K562 (cell line): Measurements from ENCODE around the gene ACADVL. TPM values are rescaled to one million over a fixed set of nuclear protein-coding genes. Genes with fewer than 3 reads are reported as not detected.
A peak's percentile ranks its signal among the peaks of the same experiment; 100 is the strongest.

Experiments
- ETV6 ChIP-seq, 3 experiments: fragments of 150-350 bp in 1 of 3; sonication (generic) in 1 of 3; formaldehyde crosslinking in 1 of 3; IDR thresholded peaks; 2 replicates each; pipeline versions ENCODE4 v1.6.1 to v1.8.0; 2014 to 2022; ENCODE audit warnings: borderline replicate concordance in 2 of 3, low read depth in 2 of 3, antibody characterized with exemption in 1 of 3, low read length in 1 of 3, mild to moderate bottlenecking in 1 of 3, missing genetic modification reagents in 1 of 3
- HNRNPK ChIP-seq: fragments of 200-400 bp; formaldehyde crosslinking; IDR thresholded peaks from one replicate; pipeline ENCODE4 v1.6.1; 2018; ENCODE audit warnings: mild to moderate bottlenecking, low read depth, low read length; ENCODE audit not compliant: poor library complexity, severe bottlenecking
- ILF3 ChIP-seq: fragments of 450-650 bp; IDR thresholded peaks from 2 replicates; pipeline ENCODE4 v1.6.1; 2018; ENCODE audit warnings: antibody characterized with exemption, mild to moderate bottlenecking, moderate library complexity, borderline replicate concordance
- TOE1 ChIP-seq, 2 experiments: fragments of 450-650 bp in 1 of 2; sonication (generic) in 1 of 2; formaldehyde crosslinking in 1 of 2; IDR thresholded peaks; 2 replicates each; pipeline versions ENCODE4 v1.7.1 to v1.8.0; 2016 to 2022; ENCODE audit warnings: borderline replicate concordance in 2 of 2, mild to moderate bottlenecking in 2 of 2, antibody characterized with exemption in 1 of 2, inconsistent platforms in 1 of 2, low read depth in 1 of 2, missing genetic modification reagents in 1 of 2, moderate library complexity in 1 of 2
- TRIM24 ChIP-seq, 2 experiments: fragments of 450-650 bp; IDR thresholded peaks; 2 replicates each; pipeline ENCODE4 v1.6.1; 2016
- polyA plus RNA-seq, 8 experiments: library from polyadenylated mRNA; depleted of rRNA in 4 of 8; stranded (reverse) in 5 of 8; unstranded in 3 of 8; fragments of >200 nt; fragmentation: Nextera tagmentation in 2 of 8; fragmentation: Illumina TruSeq in 1 of 8; extraction: Ambion mirVana in 2 of 8; extraction: Trizol in 1 of 8; gene quantifications; 2 replicates each; pipeline versions ENCODE4 v1.2.1 to v1.2.3, GENCODE V29; 2011 to 2014; ENCODE audit warnings: inconsistent platforms in 1 of 8, missing spikeins in 1 of 8
- total RNA-seq, 7 experiments: library from RNA; depleted of rRNA in 6 of 7; stranded (reverse); fragments of >200 nt in 6 of 7; fragmentation: Illumina TruSeq in 2 of 7; extraction: Trizol in 2 of 7; gene quantifications; 2 replicates each; pipeline versions ENCODE4 v1.2.1 to v1.2.3, GENCODE V29; 2011 to 2021; ENCODE audit warnings: low replicate concordance in 1 of 7
- TF ChIP-seq, protein P1 (sequence below): fragments of 200-800 bp; sonication (Bioruptor generic); IDR thresholded peaks from 2 replicates; pipeline ENCODE4 v1.6.1; 2017; ENCODE audit warnings: missing genetic modification characterization, missing compliant biosample characterization
- TF ChIP-seq, protein P2 (sequence below), 3 experiments: fragments of 200-800 bp in 1 of 3; sonication (Bioruptor generic) in 1 of 3; sonication (generic) in 1 of 3; formaldehyde crosslinking in 1 of 3; IDR thresholded peaks; 2 replicates each; pipeline versions ENCODE4 v1.6.1 to v1.8.0; 2016 to 2022; ENCODE audit warnings: mild to moderate bottlenecking in 2 of 3, missing compliant biosample characterization in 2 of 3, missing genetic modification characterization in 2 of 3, missing genetic modification reagents in 1 of 3
- TF ChIP-seq, protein P3 (sequence below), 2 experiments: fragments of 450-650 bp; IDR thresholded peaks; 2 replicates each; pipeline ENCODE4 v1.6.1; 2016
- TF ChIP-seq, protein P4 (sequence below): sonication (generic); formaldehyde crosslinking; IDR thresholded peaks from 2 replicates; pipeline ENCODE4 v1.8.0; 2023; ENCODE audit warnings: mild to moderate bottlenecking, missing genetic modification reagents
- TF ChIP-seq, protein P5 (sequence below): sonication (generic); formaldehyde crosslinking; IDR thresholded peaks from 2 replicates; pipeline ENCODE4 v1.8.0; 2023; ENCODE audit warnings: missing genetic modification reagents, mild to moderate bottlenecking, borderline replicate concordance

ACADVL gene
- total and polyA plus RNA-seq, 9 of the 15 experiments (the other 6 are each of a cell fraction or from before 2014, with no cell fraction given): 25.5 to 449 (median 214) TPM

DNA sequence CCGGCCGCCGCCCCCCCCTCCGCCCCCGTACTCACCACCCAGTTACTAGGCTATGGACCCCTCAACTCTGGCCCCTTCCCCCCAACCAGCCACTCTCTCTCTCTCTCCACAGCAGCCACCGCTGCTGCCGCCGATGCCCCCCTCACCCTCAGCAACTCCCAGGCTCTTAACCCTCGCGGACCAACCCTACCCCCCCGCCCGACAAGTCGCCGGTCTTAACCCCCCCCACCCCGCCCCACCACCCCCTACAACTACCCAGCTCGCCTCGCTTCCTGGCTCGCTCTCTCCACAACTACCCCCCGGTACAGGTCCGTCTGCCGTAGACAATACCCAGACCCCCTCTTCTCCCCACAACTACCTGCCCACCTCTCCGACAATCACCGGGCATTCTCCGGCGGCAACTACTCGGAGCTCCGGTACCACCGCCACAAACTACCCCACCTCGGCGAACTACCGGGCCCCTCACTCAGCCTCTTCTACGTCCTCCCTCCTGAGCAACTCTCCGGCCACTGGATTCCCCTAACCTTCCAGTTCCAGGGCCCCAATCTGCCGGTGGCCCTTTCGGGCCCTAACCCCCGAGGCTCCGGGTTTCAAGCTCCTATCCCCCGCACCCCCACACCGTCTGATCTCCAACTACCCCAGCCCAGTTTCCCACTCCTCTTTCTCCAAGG, 18.8 kb downstream of the ACADVL start (continued):
- TF ChIP-seq, protein P1, sequence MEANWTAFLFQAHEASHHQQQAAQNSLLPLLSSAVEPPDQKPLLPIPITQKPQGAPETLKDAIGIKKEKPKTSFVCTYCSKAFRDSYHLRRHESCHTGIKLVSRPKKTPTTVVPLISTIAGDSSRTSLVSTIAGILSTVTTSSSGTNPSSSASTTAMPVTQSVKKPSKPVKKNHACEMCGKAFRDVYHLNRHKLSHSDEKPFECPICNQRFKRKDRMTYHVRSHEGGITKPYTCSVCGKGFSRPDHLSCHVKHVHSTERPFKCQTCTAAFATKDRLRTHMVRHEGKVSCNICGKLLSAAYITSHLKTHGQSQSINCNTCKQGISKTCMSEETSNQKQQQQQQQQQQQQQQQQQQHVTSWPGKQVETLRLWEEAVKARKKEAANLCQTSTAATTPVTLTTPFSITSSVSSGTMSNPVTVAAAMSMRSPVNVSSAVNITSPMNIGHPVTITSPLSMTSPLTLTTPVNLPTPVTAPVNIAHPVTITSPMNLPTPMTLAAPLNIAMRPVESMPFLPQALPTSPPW (CRISPR knock-in tag): peak; percentile 27
- TF ChIP-seq, protein P2, sequence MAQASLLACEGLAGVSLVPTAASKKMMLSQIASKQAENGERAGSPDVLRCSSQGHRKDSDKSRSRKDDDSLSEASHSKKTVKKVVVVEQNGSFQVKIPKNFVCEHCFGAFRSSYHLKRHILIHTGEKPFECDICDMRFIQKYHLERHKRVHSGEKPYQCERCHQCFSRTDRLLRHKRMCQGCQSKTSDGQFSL (CRISPR knock-in tag; IDR thresholded peaks at IDR 0.05): peak; percentile 10; the same call in 1 of the 2 replicates
- TF ChIP-seq, protein P2 (tag; IDR thresholded peaks at IDR 0.05): peak in 1 of 2 experiments; percentile 28; a peak in 2 of 4 replicates
- TF ChIP-seq, protein P3, sequence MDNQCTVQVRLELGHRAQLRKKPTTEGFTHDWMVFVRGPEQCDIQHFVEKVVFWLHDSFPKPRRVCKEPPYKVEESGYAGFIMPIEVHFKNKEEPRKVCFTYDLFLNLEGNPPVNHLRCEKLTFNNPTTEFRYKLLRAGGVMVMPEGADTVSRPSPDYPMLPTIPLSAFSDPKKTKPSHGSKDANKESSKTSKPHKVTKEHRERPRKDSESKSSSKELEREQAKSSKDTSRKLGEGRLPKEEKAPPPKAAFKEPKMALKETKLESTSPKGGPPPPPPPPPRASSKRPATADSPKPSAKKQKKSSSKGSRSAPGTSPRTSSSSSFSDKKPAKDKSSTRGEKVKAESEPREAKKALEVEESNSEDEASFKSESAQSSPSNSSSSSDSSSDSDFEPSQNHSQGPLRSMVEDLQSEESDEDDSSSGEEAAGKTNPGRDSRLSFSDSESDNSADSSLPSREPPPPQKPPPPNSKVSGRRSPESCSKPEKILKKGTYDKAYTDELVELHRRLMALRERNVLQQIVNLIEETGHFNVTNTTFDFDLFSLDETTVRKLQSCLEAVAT (IDR thresholded peaks at IDR 0.05): peak in 1 of 2 experiments; percentile 59; a peak in 1 of 4 replicates
- no peak for TF ChIP-seq TRIM24 (IDR thresholded peaks at IDR 0.05)
- no peak for TF ChIP-seq HNRNPK
- TF ChIP-seq, protein P4, sequence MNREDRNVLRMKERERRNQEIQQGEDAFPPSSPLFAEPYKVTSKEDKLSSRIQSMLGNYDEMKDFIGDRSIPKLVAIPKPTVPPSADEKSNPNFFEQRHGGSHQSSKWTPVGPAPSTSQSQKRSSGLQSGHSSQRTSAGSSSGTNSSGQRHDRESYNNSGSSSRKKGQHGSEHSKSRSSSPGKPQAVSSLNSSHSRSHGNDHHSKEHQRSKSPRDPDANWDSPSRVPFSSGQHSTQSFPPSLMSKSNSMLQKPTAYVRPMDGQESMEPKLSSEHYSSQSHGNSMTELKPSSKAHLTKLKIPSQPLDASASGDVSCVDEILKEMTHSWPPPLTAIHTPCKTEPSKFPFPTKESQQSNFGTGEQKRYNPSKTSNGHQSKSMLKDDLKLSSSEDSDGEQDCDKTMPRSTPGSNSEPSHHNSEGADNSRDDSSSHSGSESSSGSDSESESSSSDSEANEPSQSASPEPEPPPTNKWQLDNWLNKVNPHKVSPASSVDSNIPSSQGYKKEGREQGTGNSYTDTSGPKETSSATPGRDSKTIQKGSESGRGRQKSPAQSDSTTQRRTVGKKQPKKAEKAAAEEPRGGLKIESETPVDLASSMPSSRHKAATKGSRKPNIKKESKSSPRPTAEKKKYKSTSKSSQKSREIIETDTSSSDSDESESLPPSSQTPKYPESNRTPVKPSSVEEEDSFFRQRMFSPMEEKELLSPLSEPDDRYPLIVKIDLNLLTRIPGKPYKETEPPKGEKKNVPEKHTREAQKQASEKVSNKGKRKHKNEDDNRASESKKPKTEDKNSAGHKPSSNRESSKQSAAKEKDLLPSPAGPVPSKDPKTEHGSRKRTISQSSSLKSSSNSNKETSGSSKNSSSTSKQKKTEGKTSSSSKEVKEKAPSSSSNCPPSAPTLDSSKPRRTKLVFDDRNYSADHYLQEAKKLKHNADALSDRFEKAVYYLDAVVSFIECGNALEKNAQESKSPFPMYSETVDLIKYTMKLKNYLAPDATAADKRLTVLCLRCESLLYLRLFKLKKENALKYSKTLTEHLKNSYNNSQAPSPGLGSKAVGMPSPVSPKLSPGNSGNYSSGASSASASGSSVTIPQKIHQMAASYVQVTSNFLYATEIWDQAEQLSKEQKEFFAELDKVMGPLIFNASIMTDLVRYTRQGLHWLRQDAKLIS (CRISPR knock-in tag): no peak
- TF ChIP-seq, protein P5, sequence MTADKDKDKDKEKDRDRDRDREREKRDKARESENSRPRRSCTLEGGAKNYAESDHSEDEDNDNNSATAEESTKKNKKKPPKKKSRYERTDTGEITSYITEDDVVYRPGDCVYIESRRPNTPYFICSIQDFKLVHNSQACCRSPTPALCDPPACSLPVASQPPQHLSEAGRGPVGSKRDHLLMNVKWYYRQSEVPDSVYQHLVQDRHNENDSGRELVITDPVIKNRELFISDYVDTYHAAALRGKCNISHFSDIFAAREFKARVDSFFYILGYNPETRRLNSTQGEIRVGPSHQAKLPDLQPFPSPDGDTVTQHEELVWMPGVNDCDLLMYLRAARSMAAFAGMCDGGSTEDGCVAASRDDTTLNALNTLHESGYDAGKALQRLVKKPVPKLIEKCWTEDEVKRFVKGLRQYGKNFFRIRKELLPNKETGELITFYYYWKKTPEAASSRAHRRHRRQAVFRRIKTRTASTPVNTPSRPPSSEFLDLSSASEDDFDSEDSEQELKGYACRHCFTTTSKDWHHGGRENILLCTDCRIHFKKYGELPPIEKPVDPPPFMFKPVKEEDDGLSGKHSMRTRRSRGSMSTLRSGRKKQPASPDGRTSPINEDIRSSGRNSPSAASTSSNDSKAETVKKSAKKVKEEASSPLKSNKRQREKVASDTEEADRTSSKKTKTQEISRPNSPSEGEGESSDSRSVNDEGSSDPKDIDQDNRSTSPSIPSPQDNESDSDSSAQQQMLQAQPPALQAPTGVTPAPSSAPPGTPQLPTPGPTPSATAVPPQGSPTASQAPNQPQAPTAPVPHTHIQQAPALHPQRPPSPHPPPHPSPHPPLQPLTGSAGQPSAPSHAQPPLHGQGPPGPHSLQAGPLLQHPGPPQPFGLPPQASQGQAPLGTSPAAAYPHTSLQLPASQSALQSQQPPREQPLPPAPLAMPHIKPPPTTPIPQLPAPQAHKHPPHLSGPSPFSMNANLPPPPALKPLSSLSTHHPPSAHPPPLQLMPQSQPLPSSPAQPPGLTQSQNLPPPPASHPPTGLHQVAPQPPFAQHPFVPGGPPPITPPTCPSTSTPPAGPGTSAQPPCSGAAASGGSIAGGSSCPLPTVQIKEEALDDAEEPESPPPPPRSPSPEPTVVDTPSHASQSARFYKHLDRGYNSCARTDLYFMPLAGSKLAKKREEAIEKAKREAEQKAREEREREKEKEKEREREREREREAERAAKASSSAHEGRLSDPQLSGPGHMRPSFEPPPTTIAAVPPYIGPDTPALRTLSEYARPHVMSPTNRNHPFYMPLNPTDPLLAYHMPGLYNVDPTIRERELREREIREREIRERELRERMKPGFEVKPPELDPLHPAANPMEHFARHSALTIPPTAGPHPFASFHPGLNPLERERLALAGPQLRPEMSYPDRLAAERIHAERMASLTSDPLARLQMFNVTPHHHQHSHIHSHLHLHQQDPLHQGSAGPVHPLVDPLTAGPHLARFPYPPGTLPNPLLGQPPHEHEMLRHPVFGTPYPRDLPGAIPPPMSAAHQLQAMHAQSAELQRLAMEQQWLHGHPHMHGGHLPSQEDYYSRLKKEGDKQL (CRISPR knock-in tag): no peak
- no peak for TF ChIP-seq ETV6 (IDR thresholded peaks at IDR 0.05; ENCODE audit: borderline replicate concordance in 1 of 2, low read depth in 2 of 2, low read length in 1 of 2)
- TF ChIP-seq ETV6 (CRISPR knock-in tag; IDR thresholded peaks at IDR 0.05; ENCODE audit: borderline replicate concordance): no peak
- no peak for TF ChIP-seq ILF3
- no peak for TF ChIP-seq TOE1 (IDR thresholded peaks at IDR 0.05; ENCODE audit: borderline replicate concordance)
- no peak for TF ChIP-seq TOE1 (CRISPR knock-in tag; IDR thresholded peaks at IDR 0.05; ENCODE audit: borderline replicate concordance, low read depth)
